Erythroblast (primary cell): ENCODE measurements around the gene PDZD11.

Experiments used
- GATA1 ChIP-seq: IDR thresholded peaks from 2 replicates; pipeline ENCODE4 v1.6.1; 2011; ENCODE audit warnings: low read depth, mild to moderate bottlenecking, control low read depth, low read length, moderate library complexity
- POLR2A ChIP-seq: IDR thresholded peaks from 2 replicates; pipeline ENCODE4 v1.6.1; 2011; ENCODE audit warnings: mild to moderate bottlenecking, low read length

DNA sequence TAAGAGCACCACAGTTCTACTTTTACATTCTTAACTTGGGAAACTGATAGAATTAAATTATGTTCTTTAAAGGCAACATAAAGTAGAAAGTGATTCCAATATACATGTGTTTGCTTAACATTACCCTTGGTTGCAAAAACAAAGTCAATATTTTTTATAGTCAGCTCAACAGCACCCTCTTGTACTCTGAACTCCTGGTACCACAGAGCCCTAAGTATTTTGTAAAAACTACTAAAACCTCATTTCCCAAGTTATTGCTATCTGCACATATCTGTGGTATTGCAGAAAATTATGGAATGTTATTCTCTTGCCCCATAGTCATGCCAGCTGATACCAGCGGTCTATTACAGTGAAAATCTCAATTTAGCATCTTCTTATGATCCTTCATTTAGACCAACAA, 3.1 kb upstream of the PDZD11 start:
- no peak for TF ChIP-seq POLR2A
- no peak for TF ChIP-seq GATA1
